ENCODE results near the gene RUVBL2.

Gene RUVBL2

DNA sequence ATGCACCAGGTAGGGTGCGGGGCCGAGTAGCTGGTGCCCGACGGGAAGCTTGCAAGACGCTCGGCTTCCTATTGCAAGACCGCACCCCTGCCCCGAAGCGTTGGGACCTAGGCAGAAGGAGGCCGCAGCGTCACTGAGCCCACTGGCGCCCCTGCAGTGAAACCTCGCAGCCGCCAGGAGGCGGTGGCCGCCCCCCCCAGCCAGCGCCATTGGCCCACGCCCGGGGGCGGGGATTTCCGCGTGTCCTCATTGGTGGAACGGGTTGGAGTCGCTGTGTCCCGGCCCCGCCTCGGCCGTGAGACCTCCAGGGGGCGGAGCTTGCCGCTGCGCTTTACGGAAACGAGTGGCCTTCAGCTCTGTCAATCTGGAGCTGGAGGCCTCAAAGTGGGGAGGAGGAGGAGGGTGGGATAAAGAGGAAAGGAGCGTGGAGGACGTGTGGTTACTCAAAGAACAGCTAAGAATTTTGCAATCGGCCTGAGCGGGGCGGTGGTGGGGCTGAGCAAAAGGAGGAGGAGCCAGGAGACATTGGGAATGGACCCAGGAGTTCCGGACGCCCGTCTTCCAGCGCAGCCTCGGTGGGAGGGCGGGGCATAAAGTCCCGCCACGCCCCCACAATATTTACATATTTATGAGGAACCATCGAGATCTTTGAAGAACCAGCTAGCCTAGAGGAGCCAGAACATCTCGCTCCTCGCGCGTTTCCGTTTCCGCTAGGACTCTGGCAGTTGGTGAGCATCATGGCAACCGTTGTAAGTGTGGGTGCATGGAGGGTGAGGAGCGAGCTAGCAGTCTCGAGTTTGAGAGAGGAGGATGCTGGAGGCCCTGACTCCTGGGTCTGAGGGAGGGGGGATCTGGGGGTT is at the start of gene RUVBL2, which contains the start of gene GYS1:
Gene RUVBL2, plus strand, starts transcription at position 713 of the 860 bp plus-strand sequence. Its CDS starts 25 bp downstream, at position 738.
Gene GYS1, minus strand, starts transcription at position 135 of the 860 bp plus-strand sequence. CDS start 197 bp downstream, outside the sequence.
- peak; percentile 98 for DNase-seq (ENCODE audit: low read depth, low spot score)
- H3K27ac ChIP-seq: peak within 1 kb of the TSS; percentile 85

DNA sequence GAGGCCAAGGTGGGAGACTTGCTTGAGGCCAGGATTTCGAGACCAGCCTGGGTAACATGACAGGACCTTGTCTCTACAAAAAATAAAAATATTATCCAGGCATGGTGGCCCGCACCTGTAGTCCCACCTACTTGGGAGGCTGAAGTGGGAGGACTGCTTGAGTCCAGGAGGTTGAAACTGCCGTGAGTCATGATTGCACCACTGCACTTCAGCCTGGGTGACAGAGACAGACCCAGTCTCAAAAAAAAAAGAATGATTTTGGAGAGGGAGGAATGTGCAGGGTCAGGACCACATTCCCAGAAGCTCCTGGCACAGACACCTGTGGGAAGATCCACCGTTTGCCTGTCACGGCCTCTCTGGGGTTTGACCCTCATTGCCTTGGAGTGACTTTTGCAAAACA is 48.3 kb upstream of the RUVBL2 start:
- H3K27ac ChIP-seq: no peak overlapping the region
- no peak for DNase-seq (ENCODE audit: low read depth, low spot score)

DNA sequence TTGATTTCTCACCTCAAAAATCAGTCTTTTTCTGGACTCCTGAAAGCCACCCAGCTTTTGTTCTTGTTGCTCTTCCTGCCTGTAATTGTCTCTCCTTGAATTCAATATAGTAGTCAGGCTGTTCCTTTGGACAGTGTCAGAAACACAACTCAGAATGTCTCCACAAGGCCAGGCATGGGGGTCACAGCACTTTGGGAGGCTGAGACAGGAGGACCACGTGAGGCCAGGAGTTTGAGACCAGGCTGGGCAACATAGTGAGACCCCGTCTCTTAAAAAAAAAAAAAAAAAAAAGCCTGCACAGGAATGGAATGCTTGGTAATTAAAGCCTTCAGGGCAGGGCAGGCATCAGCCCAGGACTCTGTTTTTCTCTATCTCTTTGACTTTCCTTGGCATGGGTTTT is 47.9 kb upstream of the RUVBL2 start:
- no peak for DNase-seq (ENCODE audit: low read depth, low spot score)
- no peak overlapping the region for H3K27ac ChIP-seq

GRCh38 chr19:48946463-48947257 is 47.0 kb upstream of the RUVBL2 start:
- H3K27ac ChIP-seq: no peak overlapping the region
- DNase-seq (ENCODE audit: low read depth, low spot score): no peak

- DNase-seq (ENCODE audit: low read depth, low spot score): no peak
- H3K27ac ChIP-seq: no peak overlapping the region
Observed at GRCh38 chr19:48947258-48947542, 46.5 kb upstream of the RUVBL2 start.

GRCh38 chr19:48950159-48950558 is 43.5 kb upstream of the RUVBL2 start:
- no peak overlapping the region for H3K27ac ChIP-seq
- DNase-seq (ENCODE audit: low read depth, low spot score): no peak

DNA sequence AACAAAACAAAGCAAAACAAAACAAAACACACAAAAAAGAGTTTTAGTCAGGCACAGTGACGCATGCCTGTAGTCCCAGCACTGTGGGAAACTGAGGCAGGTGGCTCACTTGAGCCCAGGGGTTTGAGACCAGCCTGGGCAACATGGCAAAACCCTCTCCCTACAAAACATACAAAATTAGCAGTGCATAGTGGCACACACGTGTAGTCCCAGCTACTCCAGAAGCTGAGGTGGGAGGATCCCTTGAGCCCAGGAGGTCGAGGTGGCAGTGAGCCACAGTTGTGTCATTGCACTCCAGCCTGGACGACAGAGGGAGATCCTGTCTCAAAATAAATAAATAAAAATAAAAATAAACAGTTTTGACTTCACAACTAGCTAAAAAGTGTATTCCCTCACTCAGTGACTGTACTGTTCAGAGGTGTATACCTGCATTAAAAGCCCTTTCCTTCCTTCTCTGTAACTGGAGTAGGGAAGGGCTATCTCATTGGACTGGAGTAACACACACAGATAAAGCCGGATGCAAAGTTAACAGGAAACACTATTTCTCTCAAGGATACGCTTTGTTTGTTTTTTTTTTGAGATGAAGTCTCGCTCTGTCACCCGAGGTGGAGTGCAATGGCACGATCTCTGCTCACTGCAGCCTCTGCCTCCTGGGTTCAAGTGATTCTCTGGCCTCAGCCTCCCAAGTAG is 42.7 kb upstream of the RUVBL2 start:
- no peak for DNase-seq (ENCODE audit: low read depth, low spot score)

DNA sequence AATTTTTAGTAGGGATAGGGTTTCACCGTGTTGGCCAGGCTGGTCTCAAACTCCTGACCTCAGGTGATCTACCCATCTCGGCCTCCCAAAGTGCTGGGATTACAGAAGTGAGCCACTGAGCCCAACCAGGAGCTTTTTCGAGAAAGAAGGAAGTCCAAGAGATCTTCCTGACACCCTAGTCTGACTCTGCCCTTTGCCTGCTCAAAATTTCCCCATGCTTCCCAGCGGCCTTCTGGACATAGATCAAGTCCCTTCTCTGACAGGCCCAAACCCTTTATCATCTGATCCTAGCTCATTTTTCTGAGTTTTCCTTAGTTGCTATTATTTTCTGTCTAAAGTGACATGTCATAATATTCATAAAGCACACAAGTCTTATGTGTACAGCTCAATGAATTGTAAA is 40.5 kb upstream of the RUVBL2 start:
- DNase-seq (ENCODE audit: low read depth, low spot score): no peak
- no peak overlapping the region for H3K27ac ChIP-seq

More for the DNA sequence above, 42.7 kb upstream of the RUVBL2 start:
- H3K27ac ChIP-seq: no peak overlapping the region

DNA sequence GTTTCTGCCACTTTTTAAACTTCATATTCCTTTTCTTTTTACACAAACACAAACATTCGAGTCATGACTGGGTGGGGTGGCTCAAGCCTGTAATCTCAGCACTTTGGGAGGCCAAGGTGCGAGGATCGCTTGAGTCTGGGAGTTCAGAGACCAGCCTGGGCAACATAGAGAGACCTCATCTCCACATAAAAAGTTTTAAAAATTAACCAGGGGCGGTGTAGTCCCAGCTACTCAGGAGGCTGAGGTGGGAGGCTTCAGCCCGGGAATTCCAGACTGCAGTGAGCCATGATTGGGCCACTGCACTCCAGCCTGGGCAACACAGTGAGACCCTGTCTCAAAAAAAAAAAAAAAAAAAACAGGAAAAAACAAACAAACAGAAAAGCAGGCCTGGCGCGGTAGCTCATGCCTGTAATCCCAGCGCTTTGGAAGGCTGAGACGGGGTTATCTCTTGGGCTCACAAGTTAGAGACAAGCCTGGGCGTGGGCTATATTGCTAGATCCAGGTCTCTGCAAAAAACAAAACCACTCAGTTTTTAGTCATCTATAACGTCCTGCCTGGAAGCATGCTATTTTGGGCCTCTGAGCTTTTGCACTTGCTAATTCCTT is 39.6 kb upstream of the RUVBL2 start:
- peak overlapping the region; percentile 78 for H3K27ac ChIP-seq
- DNase-seq (ENCODE audit: low read depth, low spot score): no peak

GRCh38 chr19:48954595-48955307 is 38.9 kb upstream of the RUVBL2 start, which contains the start of gene BAX:
TSS of gene BAX (plus strand) at chr19:48954875. CDS start at chr19:48954929, 54 bp downstream.
- peak; percentile 74 for DNase-seq (ENCODE audit: low read depth, low spot score)
- peak within 1 kb of the TSS; percentile 78 for H3K27ac ChIP-seq

GRCh38 chr19:48955308-48955958 is 38.3 kb upstream of the RUVBL2 start:
- peak overlapping the region; percentile 78 for H3K27ac ChIP-seq
- DNase-seq (ENCODE audit: low read depth, low spot score): no peak

DNA sequence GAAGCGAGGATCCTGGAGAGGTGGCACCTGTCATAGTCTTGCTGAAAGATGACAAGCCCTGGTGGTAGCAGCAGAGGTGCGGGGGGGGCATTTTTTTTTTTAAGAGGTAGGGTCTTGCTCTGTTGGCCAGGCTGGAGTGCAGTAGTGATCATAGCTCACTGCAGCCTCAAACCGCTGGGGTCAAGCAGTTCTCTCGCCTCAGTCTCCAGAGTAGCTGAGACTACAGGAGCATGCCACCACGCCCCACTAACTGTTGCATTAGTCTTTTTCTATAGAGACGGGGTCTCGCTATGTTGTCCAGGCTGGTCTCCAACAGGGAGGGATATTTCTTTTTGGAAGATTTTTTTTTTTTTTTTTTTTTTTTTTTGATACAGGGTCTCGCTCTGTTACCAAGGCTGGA is 35.7 kb upstream of the RUVBL2 start:
- H3K27ac ChIP-seq: no peak overlapping the region
- DNase-seq (ENCODE audit: low read depth, low spot score): no peak

- no peak overlapping the region for H3K27ac ChIP-seq
- no peak for DNase-seq (ENCODE audit: low read depth, low spot score)
Observed at GRCh38 chr19:48959341-48960239, 34.1 kb upstream of the RUVBL2 start.

- DNase-seq (ENCODE audit: low read depth, low spot score): no peak
- H3K27ac ChIP-seq: no peak overlapping the region
Observed at GRCh38 chr19:48961051-48961649, 32.5 kb upstream of the RUVBL2 start.

DNA sequence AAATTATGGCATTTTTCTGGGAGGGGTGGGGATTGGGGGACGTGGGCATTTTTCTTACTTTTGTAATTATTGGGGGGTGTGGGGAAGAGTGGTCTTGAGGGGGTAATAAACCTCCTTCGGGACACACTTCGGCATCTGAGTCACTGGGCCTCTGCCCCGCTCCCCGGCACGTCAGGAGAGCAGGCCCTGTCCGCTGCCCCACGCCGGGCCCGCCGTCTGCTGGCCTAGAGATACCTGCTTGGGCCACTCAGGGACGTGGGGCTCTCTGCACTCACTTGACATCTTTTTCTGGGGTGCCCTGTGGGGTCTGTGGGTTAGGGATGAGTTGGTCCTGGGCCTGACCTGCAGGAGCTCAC is 32.0 kb upstream of the RUVBL2 start:
- no peak for DNase-seq (ENCODE audit: low read depth, low spot score)
- H3K27ac ChIP-seq: peak overlapping the region; percentile 75

- no peak for DNase-seq (ENCODE audit: low read depth, low spot score)
- H3K27ac ChIP-seq: peak overlapping the region; percentile 75
Observed at GRCh38 chr19:48962029-48962848, 31.4 kb upstream of the RUVBL2 start.

DNA sequence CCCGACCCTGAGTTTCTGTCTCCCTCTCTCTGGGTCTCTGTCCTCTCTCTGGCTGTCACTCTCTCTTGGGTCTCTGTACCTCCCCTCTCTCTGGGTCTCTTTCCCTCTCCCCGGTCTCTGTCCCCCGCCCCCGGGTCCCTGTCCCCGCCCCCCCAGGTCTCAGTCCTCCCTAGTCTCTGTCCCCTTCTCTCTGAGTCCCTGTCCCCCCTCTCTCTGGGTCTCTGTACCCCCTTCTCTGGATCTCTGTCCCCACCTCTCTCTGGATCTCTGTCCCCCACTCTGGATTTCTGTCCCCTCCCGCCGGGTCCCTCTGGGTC is 30.9 kb upstream of the RUVBL2 start:
- H3K27ac ChIP-seq: peak overlapping the region; percentile 75

More for the DNA sequence above, 30.9 kb upstream of the RUVBL2 start:
- no peak for DNase-seq (ENCODE audit: low read depth, low spot score)
